Measurements from ENCODE around the gene VEZT. TPM values are rescaled to one million over a fixed set of nuclear protein-coding genes. Genes with fewer than 3 reads are reported as not detected.

Gene VEZT
- total and polyA plus RNA-seq, 4 donors = 13.7 to 47.4 (median 22.0) TPM

DNA sequence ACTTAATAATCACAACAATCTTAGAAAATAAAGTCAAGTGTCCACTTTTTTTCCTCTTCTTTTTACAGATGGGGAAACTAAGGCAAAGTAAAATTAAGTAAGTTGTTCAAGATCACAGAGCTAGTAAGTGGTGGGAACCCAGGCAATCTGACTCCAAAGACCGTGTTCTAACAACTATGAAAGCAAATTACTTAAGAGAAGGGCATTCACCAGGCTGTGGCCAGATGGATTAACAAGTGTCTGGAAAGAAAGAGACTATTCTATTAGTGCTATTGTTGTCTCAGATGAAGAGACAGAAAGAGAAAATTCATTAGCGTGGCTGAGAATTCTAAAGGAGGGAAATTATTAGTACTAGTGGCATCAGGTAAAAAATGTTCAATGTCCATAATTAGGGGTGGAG, 48.9 kb upstream of the VEZT start:
- 81% methylated on average over 2 of the region's 2 CpGs for WGBS
- no peak for DNase-seq (ENCODE audit: low spot score)
- Histone ChIP-seq H3K9ac (ENCODE audit: low read depth in 1 of 2, low read length in 2 of 2) (no peak overlapping the region), H3K27ac (ENCODE audit: low read depth in 1 of 2, low read length in 2 of 2) (peak overlapping the region; percentile 23 to 57), H3K9me3 (ENCODE audit: control insufficient read depth in 4 of 4, low read length in 3 of 4) (no peaks in the 10 kb centered on the region), H3K27me3 (ENCODE audit: control insufficient read depth in 4 of 4, insufficient read depth in 4 of 4, low read length in 3 of 4) (no peaks in the 10 kb centered on the region), H3K4me1 (ENCODE audit: control insufficient read depth in 4 of 4, insufficient read depth in 4 of 4, low read length in 3 of 4) (peaks cover 0 to 15% (median 4%) of the 10 kb centered on the region in 4 donors), H3K36me3 (ENCODE audit: control insufficient read depth in 4 of 4, insufficient read depth in 3 of 4, low read depth in 1 of 4, low read length in 3 of 4) (no peaks in the 10 kb centered on the region), H3K4me3 (ENCODE audit: low read depth in 1 of 3, low read length in 3 of 3) (no peak overlapping the region)
- TF ChIP-seq RXRA (IDR thresholded peaks at IDR 0.05) (no peak), GABPA (IDR thresholded peaks at IDR 0.05 in 1 of 2, conservative IDR thresholded peaks at IDR 0.05 in 1 of 2) (no peak), TAF1 (conservative IDR thresholded peaks at IDR 0.05) (no peak)
- TF ChIP-seq, protein P1, sequence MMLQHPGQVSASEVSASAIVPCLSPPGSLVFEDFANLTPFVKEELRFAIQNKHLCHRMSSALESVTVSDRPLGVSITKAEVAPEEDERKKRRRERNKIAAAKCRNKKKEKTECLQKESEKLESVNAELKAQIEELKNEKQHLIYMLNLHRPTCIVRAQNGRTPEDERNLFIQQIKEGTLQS (IDR thresholded peaks at IDR 0.05) = no peak
- TF ChIP-seq, protein P2, sequence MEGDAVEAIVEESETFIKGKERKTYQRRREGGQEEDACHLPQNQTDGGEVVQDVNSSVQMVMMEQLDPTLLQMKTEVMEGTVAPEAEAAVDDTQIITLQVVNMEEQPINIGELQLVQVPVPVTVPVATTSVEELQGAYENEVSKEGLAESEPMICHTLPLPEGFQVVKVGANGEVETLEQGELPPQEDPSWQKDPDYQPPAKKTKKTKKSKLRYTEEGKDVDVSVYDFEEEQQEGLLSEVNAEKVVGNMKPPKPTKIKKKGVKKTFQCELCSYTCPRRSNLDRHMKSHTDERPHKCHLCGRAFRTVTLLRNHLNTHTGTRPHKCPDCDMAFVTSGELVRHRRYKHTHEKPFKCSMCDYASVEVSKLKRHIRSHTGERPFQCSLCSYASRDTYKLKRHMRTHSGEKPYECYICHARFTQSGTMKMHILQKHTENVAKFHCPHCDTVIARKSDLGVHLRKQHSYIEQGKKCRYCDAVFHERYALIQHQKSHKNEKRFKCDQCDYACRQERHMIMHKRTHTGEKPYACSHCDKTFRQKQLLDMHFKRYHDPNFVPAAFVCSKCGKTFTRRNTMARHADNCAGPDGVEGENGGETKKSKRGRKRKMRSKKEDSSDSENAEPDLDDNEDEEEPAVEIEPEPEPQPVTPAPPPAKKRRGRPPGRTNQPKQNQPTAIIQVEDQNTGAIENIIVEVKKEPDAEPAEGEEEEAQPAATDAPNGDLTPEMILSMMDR (IDR thresholded peaks at IDR 0.05; ENCODE audit: low read depth, low read length, missing input control) = no peak

DNA sequence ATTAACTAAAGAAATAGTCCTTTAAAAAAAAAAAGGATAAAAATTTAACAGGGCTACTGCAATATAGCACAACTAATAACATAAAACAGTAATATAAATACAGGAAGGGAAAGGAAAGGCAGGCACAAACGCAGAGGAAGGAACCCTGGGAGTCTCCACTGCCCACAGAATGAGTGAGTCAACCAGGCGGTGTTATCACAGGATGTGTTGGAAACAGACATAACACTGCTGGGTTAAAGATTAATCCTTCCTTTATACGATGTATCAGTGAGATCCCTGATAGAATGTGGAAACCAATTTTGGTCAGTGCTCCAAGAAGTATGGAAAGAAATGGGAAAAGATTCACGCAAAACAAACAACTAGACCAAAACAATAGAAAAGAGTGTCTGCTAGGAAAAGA, 48.2 kb upstream of the VEZT start:
- Histone ChIP-seq H3K27ac (ENCODE audit: low read depth in 1 of 2, low read length in 2 of 2) (peak overlapping the region; percentile 11 to 57), H3K4me1 (ENCODE audit: control insufficient read depth in 4 of 4, insufficient read depth in 4 of 4, low read length in 3 of 4) (peaks cover 0 to 13% (median 4%) of the 10 kb centered on the region in 4 donors), H3K4me3 (ENCODE audit: low read depth in 1 of 3, low read length in 3 of 3) (no peak overlapping the region), H3K36me3 (ENCODE audit: control insufficient read depth in 4 of 4, insufficient read depth in 3 of 4, low read depth in 1 of 4, low read length in 3 of 4) (no peaks in the 10 kb centered on the region), H3K27me3 (ENCODE audit: control insufficient read depth in 4 of 4, insufficient read depth in 4 of 4, low read length in 3 of 4) (no peaks in the 10 kb centered on the region), H3K9ac (ENCODE audit: low read depth in 1 of 2, low read length in 2 of 2) (no peak overlapping the region), H3K9me3 (ENCODE audit: control insufficient read depth in 4 of 4, low read length in 3 of 4) (no peaks in the 10 kb centered on the region)
- DNase-seq (ENCODE audit: low spot score) = no peak
- TF ChIP-seq, protein P1 (IDR thresholded peaks at IDR 0.05) = no peak
- TF ChIP-seq, protein P3, sequence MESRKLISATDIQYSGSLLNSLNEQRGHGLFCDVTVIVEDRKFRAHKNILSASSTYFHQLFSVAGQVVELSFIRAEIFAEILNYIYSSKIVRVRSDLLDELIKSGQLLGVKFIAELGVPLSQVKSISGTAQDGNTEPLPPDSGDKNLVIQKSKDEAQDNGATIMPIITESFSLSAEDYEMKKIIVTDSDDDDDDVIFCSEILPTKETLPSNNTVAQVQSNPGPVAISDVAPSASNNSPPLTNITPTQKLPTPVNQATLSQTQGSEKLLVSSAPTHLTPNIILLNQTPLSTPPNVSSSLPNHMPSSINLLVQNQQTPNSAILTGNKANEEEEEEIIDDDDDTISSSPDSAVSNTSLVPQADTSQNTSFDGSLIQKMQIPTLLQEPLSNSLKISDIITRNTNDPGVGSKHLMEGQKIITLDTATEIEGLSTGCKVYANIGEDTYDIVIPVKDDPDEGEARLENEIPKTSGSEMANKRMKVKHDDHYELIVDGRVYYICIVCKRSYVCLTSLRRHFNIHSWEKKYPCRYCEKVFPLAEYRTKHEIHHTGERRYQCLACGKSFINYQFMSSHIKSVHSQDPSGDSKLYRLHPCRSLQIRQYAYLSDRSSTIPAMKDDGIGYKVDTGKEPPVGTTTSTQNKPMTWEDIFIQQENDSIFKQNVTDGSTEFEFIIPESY (IDR thresholded peaks at IDR 0.05) = peak; percentile 24
- no peak for TF ChIP-seq HNF4G (IDR thresholded peaks at IDR 0.05)
- TF ChIP-seq, protein P4, sequence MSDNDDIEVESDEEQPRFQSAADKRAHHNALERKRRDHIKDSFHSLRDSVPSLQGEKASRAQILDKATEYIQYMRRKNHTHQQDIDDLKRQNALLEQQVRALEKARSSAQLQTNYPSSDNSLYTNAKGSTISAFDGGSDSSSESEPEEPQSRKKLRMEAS (IDR thresholded peaks at IDR 0.05) = peak; percentile 28
- no peak for TF ChIP-seq TAF1 (conservative IDR thresholded peaks at IDR 0.05)
- peak; percentile 29 to 40 for TF ChIP-seq HNF4A (conservative IDR thresholded peaks at IDR 0.05)
- TF ChIP-seq FOXA2 (IDR thresholded peaks at IDR 0.05) = peak; percentile 32
- no peak for TF ChIP-seq EGR1 (IDR thresholded peaks at IDR 0.05; ENCODE audit: low read depth in 2 of 2)
- TF ChIP-seq YY1 (IDR thresholded peaks at IDR 0.05) = peak; percentile 51
- TF ChIP-seq FOXA1 (IDR thresholded peaks at IDR 0.05) = no peak
- peak in 1 of 2 donors; percentile 39 for TF ChIP-seq RXRA (IDR thresholded peaks at IDR 0.05)
- TF ChIP-seq GABPA (IDR thresholded peaks at IDR 0.05 in 1 of 2, conservative IDR thresholded peaks at IDR 0.05 in 1 of 2) = peak in 1 of 2 donors; percentile 47
- peak; percentile 48 to 78 for TF ChIP-seq JUND (IDR thresholded peaks at IDR 0.05)
- no peak for TF ChIP-seq NR2F2 (IDR thresholded peaks at IDR 0.05)
- TF ChIP-seq, protein P5, sequence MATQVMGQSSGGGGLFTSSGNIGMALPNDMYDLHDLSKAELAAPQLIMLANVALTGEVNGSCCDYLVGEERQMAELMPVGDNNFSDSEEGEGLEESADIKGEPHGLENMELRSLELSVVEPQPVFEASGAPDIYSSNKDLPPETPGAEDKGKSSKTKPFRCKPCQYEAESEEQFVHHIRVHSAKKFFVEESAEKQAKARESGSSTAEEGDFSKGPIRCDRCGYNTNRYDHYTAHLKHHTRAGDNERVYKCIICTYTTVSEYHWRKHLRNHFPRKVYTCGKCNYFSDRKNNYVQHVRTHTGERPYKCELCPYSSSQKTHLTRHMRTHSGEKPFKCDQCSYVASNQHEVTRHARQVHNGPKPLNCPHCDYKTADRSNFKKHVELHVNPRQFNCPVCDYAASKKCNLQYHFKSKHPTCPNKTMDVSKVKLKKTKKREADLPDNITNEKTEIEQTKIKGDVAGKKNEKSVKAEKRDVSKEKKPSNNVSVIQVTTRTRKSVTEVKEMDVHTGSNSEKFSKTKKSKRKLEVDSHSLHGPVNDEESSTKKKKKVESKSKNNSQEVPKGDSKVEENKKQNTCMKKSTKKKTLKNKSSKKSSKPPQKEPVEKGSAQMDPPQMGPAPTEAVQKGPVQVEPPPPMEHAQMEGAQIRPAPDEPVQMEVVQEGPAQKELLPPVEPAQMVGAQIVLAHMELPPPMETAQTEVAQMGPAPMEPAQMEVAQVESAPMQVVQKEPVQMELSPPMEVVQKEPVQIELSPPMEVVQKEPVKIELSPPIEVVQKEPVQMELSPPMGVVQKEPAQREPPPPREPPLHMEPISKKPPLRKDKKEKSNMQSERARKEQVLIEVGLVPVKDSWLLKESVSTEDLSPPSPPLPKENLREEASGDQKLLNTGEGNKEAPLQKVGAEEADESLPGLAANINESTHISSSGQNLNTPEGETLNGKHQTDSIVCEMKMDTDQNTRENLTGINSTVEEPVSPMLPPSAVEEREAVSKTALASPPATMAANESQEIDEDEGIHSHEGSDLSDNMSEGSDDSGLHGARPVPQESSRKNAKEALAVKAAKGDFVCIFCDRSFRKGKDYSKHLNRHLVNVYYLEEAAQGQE (IDR thresholded peaks at IDR 0.05) = no peak
- peak; percentile 36 to 54 for TF ChIP-seq RAD21 (IDR thresholded peaks at IDR 0.05)
- peak; percentile 50 for TF ChIP-seq SP1 (IDR thresholded peaks at IDR 0.05)
- TF ChIP-seq, protein P2 (IDR thresholded peaks at IDR 0.05; ENCODE audit: low read depth, low read length, missing input control) = no peak
- 30% methylated on average over 4 of the region's 4 CpGs for WGBS

All from liver (tissue), 9 donors.